CD4-positive, alpha-beta T cell (primary cell): ENCODE results near the gene MON2. TPM values are rescaled to one million over a fixed set of nuclear protein-coding genes. Genes with fewer than 3 reads are reported as not detected.

ENCODE experiments used
- ATAC-seq: fragments of 200-7000 bp; cut with Tn5 transposase; one replicate; pipeline ENCODE4 v1.10.0; 2022; ENCODE audit warnings: mild to moderate bottlenecking; ENCODE audit not compliant: poor library complexity
- CTCF ChIA-PET: fragments of 350-600 bp; sonication (Branson Sonifier 250); formaldehyde crosslinking; loops from one replicate; lab custom pipeline; 2021; ENCODE audit warnings: antibody characterized with exemption, inconsistent platforms; lab: Charles Lee
- POLR2A ChIA-PET: fragments of 350-600 bp; sonication (Branson Sonifier 250); formaldehyde crosslinking; loops from one replicate; lab custom pipeline; 2021; ENCODE audit warnings: antibody characterized with exemption, inconsistent platforms; lab: Charles Lee
- DNase-seq, 14 experiments: peaks; one replicate each; pipeline ENCODE4 v3.0.0-alpha.2; 2013 to 2020; ENCODE audit warnings: mixed read lengths in 2 of 14
- H3K27ac ChIP-seq, 2 donors: one replicate each; pipeline versions ENCODE4 v1.5.1 to v1.7.0; 2013; ENCODE audit warnings: low read length in 2 of 2, low read depth in 1 of 2, mild to moderate bottlenecking in 1 of 2
- H3K27me3 ChIP-seq, 2 experiments: 1 replicate in 1 of 2; 2 replicates in 1 of 2; pipeline versions ENCODE4 v1.6.1 to v1.7.0; 2013; ENCODE audit warnings: low read length in 2 of 2, control low read depth in 1 of 2, mild to moderate bottlenecking in 1 of 2, moderate library complexity in 1 of 2; ENCODE audit not compliant: insufficient read depth in 2 of 2, control insufficient read depth in 1 of 2
- H3K36me3 ChIP-seq: one replicate; pipeline ENCODE4 v1.6.1; 2013; ENCODE audit warnings: low read length, control low read depth; ENCODE audit not compliant: insufficient read depth
- H3K4me1 ChIP-seq: one replicate; pipeline ENCODE4 v1.6.1; 2013; ENCODE audit warnings: low read length, control low read depth; ENCODE audit not compliant: insufficient read depth
- H3K4me3 ChIP-seq: one replicate; pipeline ENCODE4 v1.5.1; 2013; ENCODE audit warnings: mild to moderate bottlenecking, low read length, moderate library complexity
- H3K9me3 ChIP-seq, 2 experiments: 1 replicate in 1 of 2; 2 replicates in 1 of 2; pipeline versions ENCODE4 v1.6.1 to v1.7.0; 2013; ENCODE audit warnings: low read length in 2 of 2, mild to moderate bottlenecking in 2 of 2, control low read depth in 1 of 2, moderate library complexity in 1 of 2; ENCODE audit not compliant: control insufficient read depth in 1 of 2, insufficient read depth in 1 of 2
- H3K27ac Mint-ChIP-seq: one replicate; pipeline ENCODE4 v1.8.0; 2020; ENCODE audit warnings: mixed read lengths
- H3K27me3 Mint-ChIP-seq: one replicate; pipeline ENCODE4 v1.8.0; 2021; ENCODE audit warnings: mixed read lengths
- H3K36me3 Mint-ChIP-seq: one replicate; pipeline ENCODE4 v1.8.0; 2021; ENCODE audit warnings: low read depth, mixed read lengths
- H3K4me1 Mint-ChIP-seq: one replicate; pipeline ENCODE4 v1.8.0; 2021; ENCODE audit warnings: low read depth, mixed read lengths
- H3K4me3 Mint-ChIP-seq: one replicate; pipeline ENCODE4 v1.8.0; 2020; ENCODE audit warnings: mild to moderate bottlenecking, mixed read lengths
- H3K9me3 Mint-ChIP-seq: one replicate; pipeline ENCODE4 v1.8.0; 2020; ENCODE audit warnings: mixed read lengths
- intact Hi-C, 2 experiments: fragments of 100-400 bp; cut with DNase I in 1 of 2; cut with micrococcal nuclease in 1 of 2; formaldehyde crosslinking; loops; one replicate each; pipeline versions ENCODE4 v1.15.1 to v1.9.0; 2023 to 2025; cut with DNase I, micrococcal nuclease
- total RNA-seq, 174 experiments: library from RNA in 2 of 174; stranded (reverse) in 2 of 174; gene quantifications; one replicate each; pipeline ENCODE4 v1.2.3 and lab custom pipeline; 2021 to 2026
- TF ChIP-seq, protein P1 (sequence below): fragments of 200-600 bp; IDR thresholded peaks from one replicate; pipeline ENCODE4 v1.8.0; 2022; ENCODE audit warnings: antibody characterized with exemption, mild to moderate bottlenecking

MON2 gene
- total RNA-seq, 2 experiments from 2014 or later, result 51.8 to 52.6 TPM

DNA sequence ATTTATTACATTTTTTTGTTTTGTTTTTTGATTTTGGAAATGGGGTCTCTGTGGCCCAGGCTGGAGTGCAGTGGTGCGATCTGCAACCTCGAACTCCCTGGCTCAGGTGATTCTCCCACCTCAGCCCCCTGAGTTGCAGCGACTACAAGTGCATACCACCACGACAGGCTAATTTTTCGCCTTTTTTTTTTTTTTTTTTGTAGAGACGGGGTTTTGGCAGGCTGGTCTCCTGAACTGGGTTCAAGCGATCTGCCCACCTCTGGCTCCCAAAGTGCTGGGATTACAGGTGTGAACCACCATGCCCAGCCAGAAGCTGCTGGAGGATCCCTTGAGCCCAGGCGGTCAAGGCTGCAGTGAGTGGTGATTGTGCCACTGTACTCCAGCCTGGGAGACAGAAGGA lies 2.3 kb downstream of the MON2 start:
- TF ChIP-seq, protein P1, sequence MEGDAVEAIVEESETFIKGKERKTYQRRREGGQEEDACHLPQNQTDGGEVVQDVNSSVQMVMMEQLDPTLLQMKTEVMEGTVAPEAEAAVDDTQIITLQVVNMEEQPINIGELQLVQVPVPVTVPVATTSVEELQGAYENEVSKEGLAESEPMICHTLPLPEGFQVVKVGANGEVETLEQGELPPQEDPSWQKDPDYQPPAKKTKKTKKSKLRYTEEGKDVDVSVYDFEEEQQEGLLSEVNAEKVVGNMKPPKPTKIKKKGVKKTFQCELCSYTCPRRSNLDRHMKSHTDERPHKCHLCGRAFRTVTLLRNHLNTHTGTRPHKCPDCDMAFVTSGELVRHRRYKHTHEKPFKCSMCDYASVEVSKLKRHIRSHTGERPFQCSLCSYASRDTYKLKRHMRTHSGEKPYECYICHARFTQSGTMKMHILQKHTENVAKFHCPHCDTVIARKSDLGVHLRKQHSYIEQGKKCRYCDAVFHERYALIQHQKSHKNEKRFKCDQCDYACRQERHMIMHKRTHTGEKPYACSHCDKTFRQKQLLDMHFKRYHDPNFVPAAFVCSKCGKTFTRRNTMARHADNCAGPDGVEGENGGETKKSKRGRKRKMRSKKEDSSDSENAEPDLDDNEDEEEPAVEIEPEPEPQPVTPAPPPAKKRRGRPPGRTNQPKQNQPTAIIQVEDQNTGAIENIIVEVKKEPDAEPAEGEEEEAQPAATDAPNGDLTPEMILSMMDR, result no peak
- POLR2A ChIA-PET, result interaction anchor here (1.3 kb wide), 1 partner anchor 134 kb away, joined by 5 read pairs; no protein-coding TSS in a partner anchor
- CTCF ChIA-PET, result interaction anchor here (2.2 kb wide), 1 partner anchor 31 kb away, joined by 6 read pairs; no protein-coding TSS in a partner anchor
- peak overlapping the region; percentile 70 for H3K4me3 Mint-ChIP-seq
- peaks cover 23% of the 10 kb centered on the region for H3K4me1 ChIP-seq
- intact Hi-C loops, result loop anchor here (5.0 to 10.0 kb wide), 6 partner anchors 33 to 1308 kb away; partner anchors contain the start of genes USP15 (in 2 of the 2) and RXYLT1 (in 1 of the 2)
- H3K4me3 ChIP-seq, result no peak overlapping the region
- peaks cover 31% of the 10 kb centered on the region for H3K36me3 Mint-ChIP-seq
- ATAC-seq, result no peak
- H3K27me3 Mint-ChIP-seq, result no peaks in the 10 kb centered on the region
- H3K36me3 ChIP-seq, result peaks cover 14% of the 10 kb centered on the region
- H3K27me3 ChIP-seq, result no peaks in the 10 kb centered on the region
- H3K27ac ChIP-seq, result no peak overlapping the region
- DNase-seq, result no peak
- no peak overlapping the region for H3K27ac Mint-ChIP-seq
- no peaks in the 10 kb centered on the region for H3K9me3 Mint-ChIP-seq
- peaks cover 0 to 4% of the 10 kb centered on the region in 2 experiments for H3K9me3 ChIP-seq
- peaks cover 40% of the 10 kb centered on the region for H3K4me1 Mint-ChIP-seq

GRCh38 chr12:62469704-62470103 lies 3.1 kb downstream of the MON2 start:
- Histone ChIP-seq H3K27me3 (no peaks in the 10 kb centered on the region), H3K4me3 (no peak overlapping the region), H3K36me3 (peaks cover 14% of the 10 kb centered on the region), H3K4me1 (peaks cover 23% of the 10 kb centered on the region), H3K9me3 (peaks cover 0 to under 1% of the 10 kb centered on the region in 2 experiments), H3K27ac (no peak overlapping the region)
- H3K9me3 Mint-ChIP-seq, result no peaks in the 10 kb centered on the region
- ChIA-PET POLR2A (interaction anchor here (1.3 kb wide), 1 partner anchor 133 kb away, joined by 5 read pairs; no protein-coding TSS in a partner anchor), CTCF (interaction anchor here (1.0 to 2.2 kb wide), 2 partner anchors 20 to 32 kb away, joined by 4 to 6 read pairs; no protein-coding TSS in a partner anchor)
- no peak overlapping the region for H3K27ac Mint-ChIP-seq
- intact Hi-C loops, result loop anchor here (5.0 to 10.0 kb wide), 6 partner anchors 33 to 1308 kb away; partner anchors contain the start of genes USP15 (in 2 of the 2) and RXYLT1 (in 1 of the 2)
- peaks cover 35% of the 10 kb centered on the region for H3K36me3 Mint-ChIP-seq
- H3K4me1 Mint-ChIP-seq, result peaks cover 44% of the 10 kb centered on the region
- TF ChIP-seq, protein P1, result no peak
- no peaks in the 10 kb centered on the region for H3K27me3 Mint-ChIP-seq
- DNase-seq, result no peak
- peak overlapping the region; percentile 70 for H3K4me3 Mint-ChIP-seq
- no peak for ATAC-seq

GRCh38 chr12:62471734-62472133 lies 5.1 kb downstream of the MON2 start:
- Mint-ChIP-seq H3K27ac (no peak overlapping the region), H3K4me1 (peaks cover 38% of the 10 kb centered on the region), H3K9me3 (no peaks in the 10 kb centered on the region), H3K4me3 (no peak overlapping the region), H3K36me3 (peaks cover 33% of the 10 kb centered on the region), H3K27me3 (no peaks in the 10 kb centered on the region)
- H3K4me3 ChIP-seq, result no peak overlapping the region
- H3K9me3 ChIP-seq, result no peaks in the 10 kb centered on the region
- H3K27ac ChIP-seq, result no peak overlapping the region
- ChIA-PET POLR2A (no interaction called here), CTCF (no interaction called here)
- H3K27me3 ChIP-seq, result no peaks in the 10 kb centered on the region
- no peak for ATAC-seq
- no peak for DNase-seq
- TF ChIP-seq, protein P1, result no peak
- H3K4me1 ChIP-seq, result peaks cover 17% of the 10 kb centered on the region
- intact Hi-C loops, result no loop called here
- H3K36me3 ChIP-seq, result peaks cover 17% of the 10 kb centered on the region
